H1 (cell line): Measurements from ENCODE around the gene BAD. TPM values are rescaled to one million over a fixed set of nuclear protein-coding genes. Genes with fewer than 3 reads are reported as not detected.
A peak's percentile ranks its signal among the peaks of the same experiment; 100 is the strongest.

Source experiments
- BACH1 ChIP-seq: IDR thresholded peaks from 2 replicates; pipeline ENCODE4 v1.6.1; 2012; ENCODE audit warnings: low read length, improper control_type of control experiment
- BCL11A ChIP-seq, 2 experiments: IDR thresholded peaks; one replicate each; pipeline ENCODE4 v1.6.1; 2011; ENCODE audit warnings: low read depth in 2 of 2, low read length in 2 of 2, mild to moderate bottlenecking in 2 of 2
- KDM4A ChIP-seq: IDR thresholded peaks from one replicate; pipeline ENCODE4 v1.7.1; 2012; ENCODE audit warnings: low read depth, mild to moderate bottlenecking, moderate library complexity, low read length, inconsistent platforms; ENCODE audit not compliant: severe bottlenecking
- POLR2A ChIP-seq, 2 experiments: IDR thresholded peaks; 1 replicate in 1 of 2; 2 replicates in 1 of 2; pipeline ENCODE4 v1.6.1; 2011; ENCODE audit warnings: low read depth in 2 of 2, low read length in 2 of 2, mild to moderate bottlenecking in 2 of 2; ENCODE audit errors: control extremely low read depth in 1 of 2
- SAP30 ChIP-seq: fragments of 300-600 bp; sonication (generic); IDR thresholded peaks from 2 replicates; pipeline ENCODE4 v1.7.1; 2012; ENCODE audit warnings: low read length, moderate library complexity, mild to moderate bottlenecking, inconsistent platforms; ENCODE audit not compliant: insufficient read depth, insufficient replicate concordance
- SRF ChIP-seq: IDR thresholded peaks from 2 replicates; pipeline ENCODE4 v1.6.1; 2011; ENCODE audit warnings: mild to moderate bottlenecking, low read depth, low read length, moderate library complexity
- TAF7 ChIP-seq: optimal IDR thresholded peaks from 2 replicates; pipeline ENCODE3; 2011; ENCODE audit warnings: low read depth, mild to moderate bottlenecking, inconsistent platforms, low read length, moderate library complexity, borderline replicate concordance
- polyA plus RNA-seq, 7 experiments: library from polyadenylated mRNA; depleted of rRNA in 3 of 7; stranded (reverse) in 5 of 7; unstranded in 2 of 7; fragments of >200 nt in 5 of 7; fragments of 200-250 nt in 2 of 7; gene quantifications; 1 replicate in 5 of 7; 2 replicates in 1 of 7; 4 replicates in 1 of 7; pipeline versions ENCODE4 v1.2.1 to v1.2.3, GENCODE V29; 2011 to 2013; ENCODE audit warnings: missing spikeins in 2 of 7, mixed read lengths in 2 of 7
- total RNA-seq: library from RNA; stranded (reverse); fragmentation: NEBNext Ultra II Directional; extraction: Animal tissue kit (Norgen Biotek cat#: 25700); gene quantifications from 2 replicates; pipeline ENCODE4 v1.2.1, GENCODE V29; 2021
- TF ChIP-seq, protein P1 (sequence below): IDR thresholded peaks from 2 replicates; pipeline ENCODE4 v1.6.1; 2011; ENCODE audit warnings: low read length, improper control_type of control experiment

Gene BAD
- total and polyA plus RNA-seq, 2 of the 8 experiments (the other 6 are each of a cell fraction or from before 2014, with no cell fraction given) = 23.1 to 33.7 TPM

DNA sequence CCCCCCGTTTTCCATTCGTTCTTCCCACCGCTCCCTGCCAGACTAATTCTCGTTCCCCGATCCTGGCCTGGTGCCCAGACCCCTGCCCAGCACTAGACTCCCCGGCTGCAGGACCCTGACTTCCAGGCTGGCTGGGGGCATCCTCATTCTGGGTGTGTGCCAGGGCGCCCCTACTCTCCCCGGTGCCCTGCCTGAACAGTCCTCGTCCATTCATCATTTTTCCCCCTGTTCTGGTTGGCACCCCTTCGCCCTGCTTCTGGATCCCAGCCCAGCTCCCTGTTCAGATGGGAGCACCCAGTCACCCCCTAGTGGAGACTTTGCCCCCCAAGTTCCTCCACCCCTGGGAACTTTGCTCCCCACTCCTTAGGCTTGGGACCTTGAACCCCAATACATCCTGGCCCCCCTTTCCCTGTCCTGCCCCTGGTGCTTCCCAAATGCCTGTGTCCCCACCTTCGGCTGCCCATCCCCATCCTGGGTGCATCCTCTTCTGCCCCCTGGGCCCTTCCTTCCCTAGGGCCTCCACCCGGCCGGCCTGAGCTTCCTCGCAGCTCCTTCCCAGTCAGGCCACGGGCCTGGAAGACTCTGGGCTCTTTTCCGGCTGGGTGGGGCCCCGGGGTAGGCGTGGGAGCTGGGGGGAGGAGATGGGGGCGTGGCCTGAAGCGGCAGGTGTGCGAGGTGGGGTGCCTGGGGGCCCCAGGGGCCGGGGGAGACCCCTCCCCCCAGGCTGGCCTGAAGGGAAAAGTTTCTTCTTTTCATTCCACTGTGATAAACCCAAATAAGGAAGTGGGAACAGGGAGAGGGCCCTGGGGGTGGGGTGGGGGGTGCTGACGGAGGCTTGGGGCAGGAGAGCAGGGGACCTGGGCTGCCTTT, 32.2 kb downstream of the BAD start (continued):
- TF ChIP-seq BACH1 = no peak
- TF ChIP-seq, protein P1, sequence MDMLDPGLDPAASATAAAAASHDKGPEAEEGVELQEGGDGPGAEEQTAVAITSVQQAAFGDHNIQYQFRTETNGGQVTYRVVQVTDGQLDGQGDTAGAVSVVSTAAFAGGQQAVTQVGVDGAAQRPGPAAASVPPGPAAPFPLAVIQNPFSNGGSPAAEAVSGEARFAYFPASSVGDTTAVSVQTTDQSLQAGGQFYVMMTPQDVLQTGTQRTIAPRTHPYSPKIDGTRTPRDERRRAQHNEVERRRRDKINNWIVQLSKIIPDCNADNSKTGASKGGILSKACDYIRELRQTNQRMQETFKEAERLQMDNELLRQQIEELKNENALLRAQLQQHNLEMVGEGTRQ = no peak
- TF ChIP-seq BCL11A (IDR thresholded peaks at IDR 0.05; ENCODE audit: low read depth in 2 of 2, low read length in 2 of 2) = no peak
- TF ChIP-seq TAF7 = peak; percentile 62
- TF ChIP-seq POLR2A (IDR thresholded peaks at IDR 0.05; ENCODE audit: control extremely low read depth in 1 of 2, low read depth in 2 of 2, low read length in 2 of 2) = no peak
- TF ChIP-seq KDM4A = peak; percentile 21
- peak; percentile 55 for TF ChIP-seq SAP30
- TF ChIP-seq SRF = peak; percentile 75
